GM18517 (cell line): ENCODE measurements around the gene SNRPA.
"Not testable (repeated sequence)": the region's sequence is repeated elsewhere in the genome, so short reads cannot be mapped to it uniquely, and the experiment has no call there.

Experiments used
- ATAC-seq: cut with Tn5 transposase; IDR thresholded peaks from one replicate; pipeline ENCODE4 v1.9.1; 2021; ENCODE audit warnings: mild to moderate bottlenecking, moderate library complexity; ENCODE audit not compliant: unreplicated experiment

SNRPA gene

DNA sequence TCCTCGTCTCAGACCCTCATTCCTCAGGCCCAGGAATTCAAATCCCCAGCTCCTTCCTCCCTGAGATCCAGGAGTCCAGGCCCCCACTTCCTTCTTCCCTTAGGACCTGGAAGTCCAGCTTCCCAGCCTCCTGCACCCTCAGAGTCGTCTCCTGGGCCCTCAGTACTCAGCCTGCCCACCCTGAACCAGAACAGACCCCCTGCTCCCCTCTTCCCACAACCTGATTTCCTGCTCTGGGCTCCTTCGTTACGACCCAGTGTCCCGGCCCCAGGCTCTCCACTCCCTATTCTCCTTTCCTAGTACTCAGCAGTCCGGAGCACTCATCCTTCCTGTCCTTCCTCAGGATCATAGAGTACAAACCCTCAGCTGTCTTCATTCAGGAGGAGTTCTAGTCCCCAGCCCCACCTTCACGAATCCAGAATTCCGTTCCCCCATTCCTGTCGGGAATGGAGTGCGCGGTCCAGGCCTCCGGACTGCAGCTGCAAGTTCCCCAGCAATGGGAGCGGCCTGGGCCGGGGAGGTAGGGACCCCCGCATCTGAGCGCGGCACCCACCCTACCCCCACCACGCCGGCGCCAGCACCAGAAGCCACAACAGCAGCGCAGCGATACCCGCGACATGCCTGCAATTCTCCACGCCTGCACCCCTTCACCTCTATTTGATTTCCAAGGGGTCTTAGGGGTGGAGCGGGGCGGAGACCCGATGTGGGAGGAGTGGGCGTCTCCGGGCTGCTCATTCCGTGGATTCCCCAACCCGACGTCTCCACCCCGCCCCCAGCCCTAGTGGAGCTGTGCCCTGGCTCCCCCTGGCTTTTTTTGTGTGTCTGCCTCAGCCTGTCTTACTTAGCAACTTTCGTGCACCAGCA lies 60.7 kb downstream of the SNRPA start:
- ATAC-seq, result no peak

GRCh38 chr19:40812571-40812970 lies 61.6 kb downstream of the SNRPA start:
- not testable (repeated sequence) for ATAC-seq

DNA sequence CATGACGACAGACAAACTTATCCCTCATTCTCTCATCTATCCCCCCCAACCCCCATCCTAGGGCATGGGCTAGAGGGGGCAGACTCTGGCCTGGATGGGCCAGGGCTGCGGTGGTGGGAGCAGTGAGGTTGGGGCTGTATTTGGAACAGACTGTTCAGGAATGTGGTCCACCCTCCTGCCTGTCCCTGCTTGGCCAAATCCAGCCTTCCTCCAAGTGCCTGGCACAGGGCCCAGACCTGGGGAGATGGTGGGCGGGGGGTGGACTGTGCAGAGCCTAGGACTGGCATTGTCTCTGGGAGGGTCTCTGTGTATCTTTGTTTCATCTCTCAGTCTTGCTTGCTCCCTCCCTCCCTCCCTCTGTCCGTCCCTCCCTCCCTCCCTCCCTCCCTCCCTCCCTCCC lies 62.2 kb downstream of the SNRPA start:
- ATAC-seq, result no peak
